D721Med (cell line): ENCODE data around the gene PELO.
"Not testable (repeated sequence)": the region's sequence is repeated elsewhere in the genome, so short reads cannot be mapped to it uniquely, and the experiment has no call there.

Experiments
- DNase-seq: peaks from one replicate; pipeline ENCODE4 v3.0.0; 2011; ENCODE audit warnings: low spot score; ENCODE audit not compliant: insufficient read length
- FAIRE-seq: peaks from 2 replicates; lab custom pipeline; 2011; peaks lifted over from hg19 to GRCh38; lab: Jason Lieb, UNC
- TF ChIP-seq, protein P1 (sequence below): IDR thresholded peaks from 2 replicates; pipeline ENCODE4 v1.5.1; 2012; ENCODE audit warnings: mild to moderate bottlenecking, control low read depth; ENCODE audit not compliant: insufficient read depth; ENCODE audit errors: missing control alignments

The PELO gene

DNA sequence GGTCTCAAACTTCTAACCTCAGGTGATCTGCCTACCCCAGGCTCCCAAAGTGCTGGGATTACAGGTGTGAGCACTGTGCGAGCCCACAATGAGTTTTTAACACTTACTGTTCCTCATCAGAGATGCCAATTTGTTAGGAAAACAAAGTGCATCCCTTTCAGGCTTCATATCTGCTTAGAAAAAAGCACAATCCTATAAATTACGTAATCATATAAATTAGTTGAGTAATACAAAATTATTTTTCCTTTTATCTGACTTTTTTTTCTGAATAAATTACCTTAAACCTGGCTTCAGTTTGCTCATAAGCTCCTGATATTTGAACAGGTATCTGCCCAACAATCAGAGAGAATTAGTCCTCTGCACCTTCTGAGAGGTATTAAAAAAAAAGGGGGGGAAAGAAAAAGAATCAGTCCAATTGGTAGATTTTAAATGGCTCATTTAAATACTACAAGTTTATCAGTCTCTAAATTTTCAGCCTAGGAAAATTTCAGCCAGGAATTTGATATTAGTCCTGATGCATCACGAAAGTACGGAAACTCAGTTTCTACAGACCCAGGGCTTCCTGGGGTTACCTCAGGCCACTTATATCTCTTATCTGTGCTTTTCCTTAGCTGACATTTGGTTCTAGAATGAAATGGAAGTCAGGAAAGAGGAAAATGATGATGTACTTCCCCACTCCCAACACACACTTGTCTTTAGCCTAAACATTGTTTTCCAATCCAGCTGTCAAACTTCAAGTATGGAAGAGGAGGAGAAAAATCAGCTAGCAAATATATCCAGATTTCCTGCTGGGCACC lies 26.8 kb downstream of the PELO start:
- TF ChIP-seq, protein P1, sequence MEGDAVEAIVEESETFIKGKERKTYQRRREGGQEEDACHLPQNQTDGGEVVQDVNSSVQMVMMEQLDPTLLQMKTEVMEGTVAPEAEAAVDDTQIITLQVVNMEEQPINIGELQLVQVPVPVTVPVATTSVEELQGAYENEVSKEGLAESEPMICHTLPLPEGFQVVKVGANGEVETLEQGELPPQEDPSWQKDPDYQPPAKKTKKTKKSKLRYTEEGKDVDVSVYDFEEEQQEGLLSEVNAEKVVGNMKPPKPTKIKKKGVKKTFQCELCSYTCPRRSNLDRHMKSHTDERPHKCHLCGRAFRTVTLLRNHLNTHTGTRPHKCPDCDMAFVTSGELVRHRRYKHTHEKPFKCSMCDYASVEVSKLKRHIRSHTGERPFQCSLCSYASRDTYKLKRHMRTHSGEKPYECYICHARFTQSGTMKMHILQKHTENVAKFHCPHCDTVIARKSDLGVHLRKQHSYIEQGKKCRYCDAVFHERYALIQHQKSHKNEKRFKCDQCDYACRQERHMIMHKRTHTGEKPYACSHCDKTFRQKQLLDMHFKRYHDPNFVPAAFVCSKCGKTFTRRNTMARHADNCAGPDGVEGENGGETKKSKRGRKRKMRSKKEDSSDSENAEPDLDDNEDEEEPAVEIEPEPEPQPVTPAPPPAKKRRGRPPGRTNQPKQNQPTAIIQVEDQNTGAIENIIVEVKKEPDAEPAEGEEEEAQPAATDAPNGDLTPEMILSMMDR = no peak
- DNase-seq (no peak), FAIRE-seq (no peak)

DNA sequence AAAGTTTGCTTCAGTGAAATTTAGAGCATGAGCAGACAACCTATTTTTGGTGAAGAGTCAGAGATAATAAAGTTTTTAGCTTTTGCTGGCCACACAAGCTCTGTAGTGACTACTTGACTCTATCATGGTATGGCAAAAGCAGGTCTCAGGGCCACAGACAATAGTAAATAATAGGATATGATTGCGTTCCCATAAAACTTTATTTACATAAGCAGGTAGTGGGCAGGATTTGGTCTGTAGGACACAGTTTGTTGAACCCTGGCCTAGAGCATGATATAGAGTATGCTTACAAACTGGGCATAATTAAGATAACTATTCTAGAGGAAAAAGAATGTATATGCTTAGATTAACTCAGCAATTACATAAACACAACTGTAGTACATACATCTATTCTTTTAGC lies 30.1 kb downstream of the PELO start:
- TF ChIP-seq, protein P1 = no peak
- FAIRE-seq (no peak), DNase-seq (no peak)

DNA sequence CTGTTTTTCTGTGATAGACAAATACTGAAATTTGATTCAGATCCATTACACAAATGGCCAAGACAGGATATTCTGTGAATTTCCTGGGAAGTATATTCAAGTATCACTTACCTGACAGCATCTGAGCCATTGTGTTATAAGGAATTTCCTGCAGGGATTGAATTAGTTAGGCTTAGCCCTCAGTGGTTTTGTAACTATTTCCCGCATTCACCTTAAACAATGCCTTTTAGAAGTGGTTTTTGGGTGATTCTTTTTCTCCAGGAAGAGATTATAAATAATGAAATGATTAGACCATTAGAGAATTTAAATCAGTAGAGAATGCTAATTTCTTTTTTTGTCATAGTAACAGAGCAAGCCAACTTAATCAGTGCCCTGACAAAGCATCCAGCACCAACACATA lies 30.6 kb downstream of the PELO start:
- FAIRE-seq = no peak
- TF ChIP-seq, protein P1 = no peak
- DNase-seq = no peak

DNA sequence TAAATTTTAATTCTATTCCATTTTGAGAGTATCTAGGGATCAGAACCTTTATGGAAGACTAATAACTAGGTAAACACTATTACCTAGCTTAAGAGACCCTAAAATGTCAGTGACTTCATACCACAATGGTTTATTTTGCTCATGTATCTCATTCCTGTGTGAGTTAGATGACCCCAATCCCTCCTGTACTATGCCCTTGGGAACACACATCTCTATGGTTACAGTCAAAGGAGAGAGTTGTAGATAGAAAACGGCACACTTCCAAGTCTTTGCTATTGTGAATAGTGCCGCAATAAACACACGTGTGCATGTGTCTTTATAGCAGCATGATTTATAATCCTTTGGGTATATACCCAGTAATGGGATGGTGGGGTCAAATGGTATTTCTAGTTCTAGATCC lies 31.1 kb downstream of the PELO start:
- DNase-seq, FAIRE-seq: not testable (repeated sequence)

DNA sequence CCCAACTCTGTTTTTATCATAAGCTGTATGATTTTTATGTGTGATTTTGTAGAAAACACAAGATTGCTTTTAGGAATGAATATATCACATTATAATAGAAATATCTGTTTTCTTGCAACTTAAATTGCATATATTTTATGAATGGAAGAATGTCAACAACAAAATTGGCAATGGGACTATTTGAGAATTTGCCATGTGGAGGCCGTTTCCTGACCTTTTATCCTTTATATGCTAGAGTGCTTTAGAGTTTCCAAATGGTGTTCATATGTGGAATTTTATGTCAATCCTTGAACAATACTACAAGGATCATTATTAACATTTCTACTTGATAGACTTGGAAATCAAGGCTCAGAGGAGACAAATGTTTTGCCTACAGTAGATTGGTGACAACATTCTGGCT lies 34.2 kb downstream of the PELO start:
- TF ChIP-seq, protein P1 = no peak
- FAIRE-seq = no peak
- DNase-seq = no peak

DNA sequence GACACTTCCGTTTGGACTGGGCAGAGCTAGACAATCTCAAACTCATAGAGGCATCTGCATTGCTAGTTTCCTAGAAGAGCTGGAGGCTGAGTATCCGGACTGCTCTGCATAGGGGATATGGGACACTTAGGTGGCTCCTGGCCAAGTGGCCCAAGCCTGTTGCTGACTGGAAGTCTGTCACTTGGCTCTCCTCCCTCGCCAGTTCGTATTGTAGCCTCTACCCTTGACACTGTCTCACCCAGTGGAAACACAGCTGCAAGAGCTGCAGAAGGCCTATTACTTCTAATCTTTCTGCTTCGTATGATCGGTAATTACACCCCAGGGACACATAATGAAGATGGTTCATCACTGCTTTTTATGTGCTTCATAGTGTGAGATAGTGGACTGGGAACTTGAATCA lies 34.7 kb downstream of the PELO start:
- DNase-seq (no peak), FAIRE-seq (no peak)
- TF ChIP-seq, protein P1 = no peak

DNA sequence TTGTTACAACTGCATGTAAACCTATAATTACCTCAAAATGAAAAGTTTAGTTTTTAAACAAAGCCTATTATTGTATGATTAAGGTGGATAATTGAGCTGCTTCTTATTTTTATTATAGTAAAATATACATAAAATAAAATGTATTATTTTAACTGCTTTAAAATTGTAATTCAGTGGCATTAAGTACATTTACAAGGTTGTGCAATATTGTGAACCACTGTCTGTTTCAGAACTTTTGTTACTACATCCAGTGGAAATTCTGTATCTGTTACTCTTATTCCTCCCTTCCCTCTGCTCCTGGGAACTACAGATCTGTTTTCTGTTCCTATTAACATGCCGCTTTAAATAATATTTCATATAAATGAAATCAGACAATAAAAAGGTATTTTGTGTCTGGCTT lies 37.1 kb downstream of the PELO start:
- DNase-seq (no peak), FAIRE-seq (no peak)
- TF ChIP-seq, protein P1 = no peak

DNA sequence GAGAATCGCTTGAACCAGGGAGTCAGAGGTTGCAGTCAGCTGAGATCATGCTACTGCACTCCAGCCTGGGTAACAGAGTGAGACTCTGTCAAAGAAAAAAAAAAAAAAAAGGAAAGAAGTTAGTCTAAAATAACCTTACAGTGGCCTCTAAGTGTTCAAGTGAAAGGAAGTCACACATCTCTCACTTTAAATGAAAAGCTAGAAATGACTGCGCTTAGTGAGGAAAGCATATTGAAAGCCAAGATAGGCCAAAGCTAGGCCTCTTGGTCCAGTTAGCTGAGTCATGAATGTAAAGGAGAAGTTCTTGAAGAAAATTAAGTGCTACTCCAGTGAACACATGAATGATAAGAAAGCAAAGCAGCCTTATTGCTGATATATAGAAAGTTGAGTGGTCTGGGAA lies 38.1 kb downstream of the PELO start:
- no peak for FAIRE-seq
- TF ChIP-seq, protein P1 = no peak

More for the DNA sequence above, 38.1 kb downstream of the PELO start:
- DNase-seq = no peak
